ENCODE results near the gene LATS1. TPM values are rescaled to one million over a fixed set of nuclear protein-coding genes. Genes with fewer than 3 reads are reported as not detected.

Gene LATS1
- total RNA-seq, 6 experiments from 2014 or later = 9.5 to 16.6 (median 10.9) TPM

GRCh38 chr6:149696901-149697300 lies 21.0 kb downstream of the LATS1 start:
- Histone ChIP-seq H3K4me1 (no peaks in the 10 kb centered on the region), H3K36me3 (peaks cover 2 to 11% (median 9%) of the 10 kb centered on the region in 4 donors), H3K4me3 (no peak overlapping the region), H3K27ac (no peak overlapping the region), H3K27me3 (no peaks in the 10 kb centered on the region), H3K9me3 (no peaks in the 10 kb centered on the region)
- DNase-seq (no peak), ATAC-seq (no peak)
- intact Hi-C loops (cut with DNase I) = no loop called here
- TF ChIP-seq CTCF (IDR thresholded peaks at IDR 0.05) = no peak
- TF ChIP-seq POLR2A (IDR thresholded peaks at IDR 0.05) = no peak
- 57% methylated on average over 1 of the region's 1 CpG for WGBS (ENCODE audit: insufficient coverage, low coverage, low lambda C conversion rate, missing lambda C conversion rate)

GRCh38 chr6:149694921-149695320 lies 23.0 kb downstream of the LATS1 start:
- Histone ChIP-seq H3K27me3 (no peaks in the 10 kb centered on the region), H3K4me1 (no peaks in the 10 kb centered on the region), H3K36me3 (peaks cover 2 to 20% (median 9%) of the 10 kb centered on the region in 4 donors), H3K27ac (no peak overlapping the region), H3K4me3 (no peak overlapping the region), H3K9me3 (no peaks in the 10 kb centered on the region)
- TF ChIP-seq POLR2A (IDR thresholded peaks at IDR 0.05) (no peak), CTCF (IDR thresholded peaks at IDR 0.05) (no peak)
- intact Hi-C loops (cut with DNase I) = no loop called here
- DNase-seq (no peak), ATAC-seq (no peak)
- WGBS (ENCODE audit: insufficient coverage, low coverage, low lambda C conversion rate, missing lambda C conversion rate) = 73% methylated on average over 2 of the region's 2 CpGs

GRCh38 chr6:149691201-149691600 lies 26.7 kb downstream of the LATS1 start:
- Histone ChIP-seq H3K9me3 (no peaks in the 10 kb centered on the region), H3K27ac (no peak overlapping the region), H3K27me3 (no peaks in the 10 kb centered on the region), H3K36me3 (peaks cover 4 to 20% (median 9%) of the 10 kb centered on the region in 4 donors), H3K4me3 (no peak overlapping the region), H3K4me1 (no peaks in the 10 kb centered on the region)
- intact Hi-C loops (cut with DNase I) = no loop called here
- no peak for TF ChIP-seq POLR2A (IDR thresholded peaks at IDR 0.05)
- TF ChIP-seq CTCF (IDR thresholded peaks at IDR 0.05) = no peak
- ATAC-seq (no peak), DNase-seq (no peak)
- WGBS (ENCODE audit: insufficient coverage, low coverage, low lambda C conversion rate, missing lambda C conversion rate) = 92% methylated on average over 2 of the region's 2 CpGs

- no peak for ATAC-seq
- DNase-seq = no peak
- Histone ChIP-seq H3K36me3 (peaks cover 0 to 35% (median 8%) of the 10 kb centered on the region in 4 donors), H3K4me3 (no peak overlapping the region), H3K4me1 (no peaks in the 10 kb centered on the region), H3K9me3 (no peaks in the 10 kb centered on the region), H3K27ac (no peak overlapping the region), H3K27me3 (no peaks in the 10 kb centered on the region)
- intact Hi-C loops (cut with DNase I) = no loop called here
- TF ChIP-seq POLR2A (IDR thresholded peaks at IDR 0.05) = no peak
- TF ChIP-seq CTCF (IDR thresholded peaks at IDR 0.05) = no peak
- 76% methylated on average over 5 of the region's 7 CpGs for WGBS (ENCODE audit: insufficient coverage, low coverage, low lambda C conversion rate, missing lambda C conversion rate)
Measured at GRCh38 chr6:149686230-149686629, 31.7 kb downstream of the LATS1 start.
